ENCODE results near the gene SLC25A47.
"Not testable (repeated sequence)": the region's sequence is repeated elsewhere in the genome, so short reads cannot be mapped to it uniquely, and the experiment has no call there.

Gene SLC25A47

GRCh38 chr14:100306101-100306997 lies 16.8 kb upstream of the SLC25A47 start, which contains the start of gene SLC25A29:
TSS of gene SLC25A29 (minus strand) at chr14:100306444. CDS start at chr14:100306232, 212 bp downstream.
- peak; percentile 42 for DNase-seq (ENCODE audit: low read depth)

GRCh38 chr14:100306998-100307765 lies 16.0 kb upstream of the SLC25A47 start:
- DNase-seq (ENCODE audit: low read depth), result no peak

- no peak for DNase-seq (ENCODE audit: low read depth)
Observed at GRCh38 chr14:100307766-100308426, 15.2 kb upstream of the SLC25A47 start.

GRCh38 chr14:100308427-100308792 lies 14.7 kb upstream of the SLC25A47 start:
- DNase-seq (ENCODE audit: low read depth), result not testable (repeated sequence)

GRCh38 chr14:100309028-100309737 lies 14.0 kb upstream of the SLC25A47 start:
- no peak for DNase-seq (ENCODE audit: low read depth)

GRCh38 chr14:100312110-100312876 lies 10.8 kb upstream of the SLC25A47 start:
- not testable (repeated sequence) for DNase-seq (ENCODE audit: low read depth)

DNA sequence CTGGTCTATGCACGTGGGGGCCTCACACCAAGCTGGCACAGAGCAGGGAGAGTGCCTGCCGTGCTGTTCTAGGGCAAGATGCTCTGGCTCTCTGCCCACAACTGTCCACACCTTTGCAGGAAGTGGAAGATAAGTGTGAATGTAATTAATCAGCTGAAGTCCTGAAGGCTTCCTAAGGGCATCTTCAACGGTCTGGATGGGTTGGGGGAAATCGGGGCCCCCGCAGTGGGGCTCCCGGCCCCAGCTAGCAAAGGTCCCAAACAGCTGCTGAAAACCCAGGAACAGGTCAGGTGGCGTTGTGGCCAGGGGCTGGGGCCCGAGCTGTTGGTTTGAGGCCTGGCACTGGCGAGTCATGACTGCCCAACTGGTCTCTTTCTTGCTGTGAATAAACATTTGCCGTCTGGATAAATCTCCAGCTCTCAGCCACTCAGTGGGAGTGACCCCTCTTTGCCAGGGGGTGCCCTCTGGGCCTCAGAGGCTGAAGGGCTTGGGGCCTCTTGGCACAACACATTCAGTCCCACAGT lies 10.2 kb upstream of the SLC25A47 start:
- DNase-seq (ENCODE audit: low read depth), result no peak

DNA sequence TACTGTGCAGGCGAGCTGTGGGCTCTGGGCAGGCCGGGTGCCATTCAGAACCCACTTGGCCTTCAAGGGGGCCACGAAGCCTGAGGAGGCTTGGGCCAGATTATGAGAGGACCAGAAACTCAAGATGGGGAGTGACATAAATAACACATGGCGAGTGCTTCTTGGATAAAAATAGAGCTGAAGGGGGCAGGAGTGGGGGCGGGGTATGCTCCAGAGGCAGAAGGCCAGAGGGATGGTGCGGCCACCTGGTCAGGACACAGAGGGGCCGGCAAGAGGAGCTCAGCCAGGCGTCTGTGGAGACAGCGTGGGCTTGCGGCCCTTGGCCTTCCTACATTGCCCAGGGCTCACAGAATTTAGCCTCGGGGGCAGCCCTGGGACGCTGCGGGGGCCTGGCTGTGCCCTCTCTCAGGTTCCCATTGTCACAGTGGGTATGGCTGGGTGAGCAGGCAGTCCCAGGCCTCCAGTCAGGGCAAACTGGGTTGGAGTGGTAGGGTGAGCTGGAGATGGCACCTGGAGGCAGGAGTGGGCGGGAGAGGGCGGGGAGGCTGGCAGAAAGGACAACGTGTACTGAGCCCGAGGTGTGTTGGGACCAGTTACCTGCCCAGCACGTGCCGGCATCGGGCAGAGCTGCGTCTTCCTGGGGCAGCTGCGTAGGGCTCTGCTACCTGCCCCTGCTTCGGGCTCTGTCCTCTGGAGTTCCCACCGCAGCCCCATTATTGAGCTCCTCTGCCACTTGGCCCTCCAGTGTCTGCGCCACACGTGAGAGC lies 9.5 kb upstream of the SLC25A47 start:
- DNase-seq (ENCODE audit: low read depth), result no peak

DNA sequence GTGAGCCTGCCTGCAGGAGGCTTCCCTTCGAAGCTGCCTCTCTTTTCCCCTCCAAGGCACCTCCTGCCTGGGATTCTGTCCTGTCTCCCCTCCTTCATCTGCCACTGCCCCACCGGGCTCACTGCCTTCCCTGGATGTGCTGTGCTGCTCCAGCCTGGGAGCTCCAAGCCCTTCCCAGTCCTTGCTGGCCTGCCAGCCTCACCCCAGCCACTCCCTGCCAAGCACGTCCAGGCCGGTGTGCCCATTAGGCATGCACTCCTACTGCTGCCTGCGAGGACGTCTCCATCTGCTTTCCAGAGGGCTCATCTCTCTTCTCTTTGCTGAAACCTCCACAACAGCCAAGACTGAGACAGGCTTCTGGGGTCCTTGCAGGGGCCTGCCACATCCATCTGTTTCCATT lies 8.4 kb upstream of the SLC25A47 start:
- DNase-seq (ENCODE audit: low read depth), result no peak

- DNase-seq (ENCODE audit: low read depth), result no peak
Observed at GRCh38 chr14:100317389-100317788, 5.8 kb upstream of the SLC25A47 start.

DNA sequence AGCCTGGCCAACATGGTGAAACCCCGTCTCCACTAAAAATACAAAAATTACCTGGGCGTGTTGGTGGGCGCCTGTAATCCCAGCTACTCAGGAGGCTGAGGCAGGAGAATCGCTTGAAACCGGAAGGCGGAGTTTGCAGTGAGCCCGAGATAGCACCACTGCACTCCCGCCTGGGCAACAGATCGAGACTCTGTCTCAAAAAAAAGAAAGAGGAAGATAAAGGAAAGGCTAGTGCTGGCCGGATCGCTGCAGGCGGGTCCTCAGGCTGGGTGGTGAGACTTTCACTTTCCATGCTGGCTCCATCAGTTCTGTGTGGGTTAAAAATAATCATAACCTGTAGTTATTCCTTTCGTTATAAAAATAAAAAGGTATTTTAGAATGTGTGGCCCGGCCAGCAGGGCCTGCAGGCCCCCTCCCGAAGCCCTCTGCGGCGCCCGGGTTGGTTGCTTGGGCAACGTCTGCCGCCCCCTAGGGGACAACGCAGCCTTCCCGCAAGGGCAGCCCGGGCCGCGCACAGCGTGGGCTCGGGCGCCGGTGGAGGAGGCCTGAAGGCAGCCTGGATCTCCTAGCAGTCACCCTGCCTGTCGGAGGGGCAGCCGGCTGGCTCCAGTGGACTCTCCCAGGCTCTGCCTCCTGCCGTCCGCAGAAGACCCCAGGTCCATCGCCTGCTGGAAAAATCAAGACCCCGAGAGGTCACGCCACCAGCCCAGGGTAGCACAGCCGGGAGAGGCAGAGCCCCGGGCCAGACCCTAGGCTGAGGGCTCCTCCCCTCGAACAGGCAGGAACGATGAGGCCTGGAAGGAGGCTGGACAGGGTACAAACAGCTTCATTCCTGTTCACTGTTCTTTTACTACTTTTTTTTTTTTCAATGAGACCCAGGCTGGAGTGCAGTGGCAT lies 5.0 kb upstream of the SLC25A47 start:
- no peak for DNase-seq (ENCODE audit: low read depth)

DNA sequence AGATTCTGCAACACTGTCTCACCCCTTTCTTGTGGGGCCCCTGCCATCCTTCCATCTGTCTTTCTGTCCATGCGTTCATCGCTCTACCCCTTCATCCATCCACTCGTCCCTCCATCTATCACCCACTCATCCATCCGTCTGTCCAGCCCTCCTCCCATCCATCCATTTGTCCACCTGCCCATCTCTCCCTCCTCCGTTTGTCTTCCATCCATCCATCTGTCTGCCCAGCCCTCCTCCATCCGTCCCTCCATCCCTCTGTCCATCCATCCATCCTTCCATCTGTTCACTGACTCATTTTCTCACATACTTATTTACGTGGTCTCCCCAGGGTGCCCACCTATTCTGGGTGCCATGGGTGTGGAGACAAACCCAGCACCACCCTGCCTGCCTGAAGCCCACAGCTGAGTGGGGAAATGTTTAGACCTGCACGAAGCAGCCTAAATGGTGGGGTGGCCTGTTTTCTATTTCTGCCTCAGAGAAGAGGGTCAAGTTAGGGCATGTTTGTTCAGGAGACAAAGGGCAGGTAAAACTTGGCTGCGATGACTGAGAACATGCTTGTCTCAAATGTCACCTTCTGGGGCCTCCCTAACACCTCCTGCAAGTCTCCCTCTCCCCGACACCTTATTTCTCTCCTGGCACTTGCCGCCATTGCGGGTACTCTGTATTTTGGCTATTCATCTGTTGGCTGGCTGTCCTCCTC lies 2.8 kb upstream of the SLC25A47 start:
- no peak for DNase-seq (ENCODE audit: low read depth)

- DNase-seq (ENCODE audit: low read depth), result no peak
Observed at GRCh38 chr14:100321473-100322137, 1.5 kb upstream of the SLC25A47 start.

- no peak for DNase-seq (ENCODE audit: low read depth)
Observed at GRCh38 chr14:100322138-100322957, 791 bp upstream of the SLC25A47 start.

DNA sequence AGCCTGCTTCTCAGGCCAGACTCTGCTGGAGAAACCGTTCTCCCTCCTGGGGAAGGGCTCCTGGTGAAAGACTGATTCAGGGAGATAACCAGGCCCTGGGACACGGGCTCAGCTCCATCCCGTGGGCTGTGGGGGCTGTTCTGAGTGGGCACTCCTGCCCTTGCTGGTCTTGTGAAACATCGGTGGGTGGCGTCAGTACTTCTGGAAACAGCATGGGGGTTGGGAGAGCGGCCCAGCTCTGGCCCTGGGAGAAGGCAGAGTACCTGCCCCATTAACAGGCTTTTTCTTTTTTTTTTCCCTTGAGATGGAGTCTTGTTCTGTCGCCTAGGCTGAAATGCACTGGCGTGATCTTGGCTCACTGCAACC lies 786 bp downstream of the SLC25A47 start:
- no peak for DNase-seq (ENCODE audit: low read depth)

GRCh38 chr14:100325231-100325632 lies 2.1 kb downstream of the SLC25A47 start:
- DNase-seq (ENCODE audit: low read depth), result no peak

DNA sequence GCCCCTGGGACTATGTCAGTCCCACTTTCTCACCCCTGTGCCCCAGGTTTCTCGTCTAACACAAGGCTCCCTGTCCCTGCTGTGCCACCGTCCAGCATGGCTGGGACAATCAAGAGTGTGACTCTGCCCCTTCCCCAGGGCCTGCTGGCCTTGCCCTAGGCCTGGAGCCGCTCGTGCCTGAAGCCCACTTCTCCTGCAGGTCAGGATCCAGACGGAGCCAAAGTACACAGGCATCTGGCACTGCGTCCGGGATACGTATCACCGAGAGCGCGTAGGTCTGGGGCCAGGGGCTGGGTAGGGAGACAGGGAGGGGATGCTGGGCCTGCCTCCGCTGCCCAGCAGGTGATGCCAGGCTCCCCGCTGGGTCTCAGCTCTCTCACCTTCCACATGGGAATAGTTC lies 2.8 kb downstream of the SLC25A47 start:
- no peak for DNase-seq (ENCODE audit: low read depth)

Data from HS-27A (cell line).